ENCODE results near the gene CNRIP1. TPM values are rescaled to one million over a fixed set of nuclear protein-coding genes. Genes with fewer than 3 reads are reported as not detected.
A peak's percentile ranks its signal among the peaks of the same experiment; 100 is the strongest.

Gene CNRIP1
- total RNA-seq, 3 donors from 2014 or later: 14.9 to 63.5 (median 35.7) TPM

- TF ChIP-seq POLR2A (IDR thresholded peaks at IDR 0.05) (no peak), POLR2AphosphoS5 (IDR thresholded peaks at IDR 0.05) (no peak)
- TF ChIP-seq, protein P1, sequence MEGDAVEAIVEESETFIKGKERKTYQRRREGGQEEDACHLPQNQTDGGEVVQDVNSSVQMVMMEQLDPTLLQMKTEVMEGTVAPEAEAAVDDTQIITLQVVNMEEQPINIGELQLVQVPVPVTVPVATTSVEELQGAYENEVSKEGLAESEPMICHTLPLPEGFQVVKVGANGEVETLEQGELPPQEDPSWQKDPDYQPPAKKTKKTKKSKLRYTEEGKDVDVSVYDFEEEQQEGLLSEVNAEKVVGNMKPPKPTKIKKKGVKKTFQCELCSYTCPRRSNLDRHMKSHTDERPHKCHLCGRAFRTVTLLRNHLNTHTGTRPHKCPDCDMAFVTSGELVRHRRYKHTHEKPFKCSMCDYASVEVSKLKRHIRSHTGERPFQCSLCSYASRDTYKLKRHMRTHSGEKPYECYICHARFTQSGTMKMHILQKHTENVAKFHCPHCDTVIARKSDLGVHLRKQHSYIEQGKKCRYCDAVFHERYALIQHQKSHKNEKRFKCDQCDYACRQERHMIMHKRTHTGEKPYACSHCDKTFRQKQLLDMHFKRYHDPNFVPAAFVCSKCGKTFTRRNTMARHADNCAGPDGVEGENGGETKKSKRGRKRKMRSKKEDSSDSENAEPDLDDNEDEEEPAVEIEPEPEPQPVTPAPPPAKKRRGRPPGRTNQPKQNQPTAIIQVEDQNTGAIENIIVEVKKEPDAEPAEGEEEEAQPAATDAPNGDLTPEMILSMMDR (IDR thresholded peaks at IDR 0.05): no peak
- no peak for DNase-seq (ENCODE audit: low spot score in 2 of 2)
- H3K36me3 ChIP-seq: no peaks in the 10 kb centered on the region
- no peaks in the 10 kb centered on the region for H3K9me3 ChIP-seq
- intact Hi-C loops (cut with DNase I; ENCODE audit: low total_unique reads): no loop called here
- H3K4me1 ChIP-seq: peaks cover 5 to 13% of the 10 kb centered on the region in 2 donors
- no peaks in the 10 kb centered on the region for H3K27me3 ChIP-seq
- H3K27ac ChIP-seq: peak overlapping the region in 1 of 2 donors; percentile 4
- no peak overlapping the region for H3K4me3 ChIP-seq
Observed at GRCh38 chr2:68287580-68288441, 31.9 kb downstream of the CNRIP1 start.

- intact Hi-C loops (cut with DNase I; ENCODE audit: low total_unique reads): no loop called here
- no peaks in the 10 kb centered on the region for H3K27me3 ChIP-seq
- no peaks in the 10 kb centered on the region for H3K36me3 ChIP-seq
- H3K9me3 ChIP-seq: no peaks in the 10 kb centered on the region
- peak overlapping the region in 1 of 3 donors; percentile 30 for H3K4me3 ChIP-seq
- peak; percentile 12 to 59 (median 36) for TF ChIP-seq POLR2AphosphoS5 (IDR thresholded peaks at IDR 0.05)
- TF ChIP-seq POLR2A (IDR thresholded peaks at IDR 0.05): no peak
- H3K4me1 ChIP-seq: peaks cover 5 to 13% of the 10 kb centered on the region in 2 donors
- peak in 1 of 2 donors; percentile 61 for DNase-seq (ENCODE audit: low spot score in 2 of 2)
- H3K27ac ChIP-seq: peak overlapping the region; percentile 5 to 42
Observed at GRCh38 chr2:68284896-68285295, 34.9 kb downstream of the CNRIP1 start.

DNA sequence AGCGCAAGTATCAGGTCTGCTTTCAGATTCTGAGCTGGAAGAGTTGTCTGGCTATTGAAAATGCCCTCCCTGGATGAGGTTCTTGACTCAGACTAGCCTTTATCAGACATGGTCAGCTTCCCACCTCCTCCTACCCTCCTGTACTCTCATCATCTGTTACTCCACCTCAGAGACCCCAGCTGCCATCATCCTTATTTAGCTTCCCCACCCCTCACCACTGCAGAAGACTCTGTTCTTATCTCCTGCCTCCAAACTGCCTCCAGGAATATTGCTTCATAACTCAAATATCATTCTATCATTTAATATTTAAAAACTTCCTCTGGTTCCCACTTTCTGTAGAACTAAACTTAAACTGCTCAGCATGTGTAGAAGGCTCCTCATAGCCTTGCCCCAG, 36.3 kb downstream of the CNRIP1 start:
- Histone ChIP-seq H3K36me3 (no peaks in the 10 kb centered on the region), H3K4me3 (no peak overlapping the region), H3K27ac (no peak overlapping the region), H3K27me3 (no peaks in the 10 kb centered on the region), H3K9me3 (no peaks in the 10 kb centered on the region), H3K4me1 (peaks cover 3 to 13% of the 10 kb centered on the region in 2 donors)
- no peak for DNase-seq (ENCODE audit: low spot score in 2 of 2)
- intact Hi-C loops (cut with DNase I; ENCODE audit: low total_unique reads): no loop called here
- TF ChIP-seq, protein P1 (IDR thresholded peaks at IDR 0.05): no peak
- TF ChIP-seq POLR2AphosphoS5 (IDR thresholded peaks at IDR 0.05) (no peak), POLR2A (IDR thresholded peaks at IDR 0.05) (no peak)

DNA sequence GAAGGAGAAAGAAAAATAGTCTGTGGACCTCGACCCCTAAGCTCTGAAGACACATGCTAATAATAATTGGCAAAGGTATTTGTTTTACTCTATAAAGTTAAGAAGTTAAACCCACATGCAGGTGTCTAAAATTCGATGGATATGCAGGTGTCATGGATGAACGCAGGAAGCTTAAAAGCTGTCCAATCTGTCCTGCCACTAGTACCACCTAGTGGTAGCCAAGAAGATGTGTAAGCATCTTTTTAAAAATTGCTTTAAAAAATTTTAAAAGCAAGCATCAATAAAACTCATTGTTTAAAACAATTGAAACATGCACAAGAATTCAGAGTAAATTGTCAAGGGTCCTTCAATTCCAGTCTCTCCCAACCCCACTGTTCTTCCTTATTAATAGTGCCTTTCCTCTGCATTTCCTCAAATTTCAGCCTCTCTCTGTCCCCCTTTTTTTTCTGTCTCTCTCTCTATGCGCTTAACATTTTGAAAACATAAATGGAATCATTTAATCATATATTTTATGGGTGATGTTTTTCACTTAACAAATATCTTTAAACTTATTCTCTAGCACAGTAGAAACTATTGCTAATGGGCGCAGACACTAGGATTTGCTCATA, 36.8 kb downstream of the CNRIP1 start:
- H3K27ac ChIP-seq: no peak overlapping the region
- no peaks in the 10 kb centered on the region for H3K36me3 ChIP-seq
- intact Hi-C loops (cut with DNase I; ENCODE audit: low total_unique reads): no loop called here
- H3K4me3 ChIP-seq: no peak overlapping the region
- no peaks in the 10 kb centered on the region for H3K27me3 ChIP-seq
- TF ChIP-seq POLR2AphosphoS5 (IDR thresholded peaks at IDR 0.05) (no peak), POLR2A (IDR thresholded peaks at IDR 0.05) (no peak)
- TF ChIP-seq, protein P1 (IDR thresholded peaks at IDR 0.05): peak; percentile 20 to 74 (median 72)
- no peak for DNase-seq (ENCODE audit: low spot score in 2 of 2)
- no peaks in the 10 kb centered on the region for H3K9me3 ChIP-seq
- H3K4me1 ChIP-seq: peaks cover 0 to 13% of the 10 kb centered on the region in 2 donors

DNA sequence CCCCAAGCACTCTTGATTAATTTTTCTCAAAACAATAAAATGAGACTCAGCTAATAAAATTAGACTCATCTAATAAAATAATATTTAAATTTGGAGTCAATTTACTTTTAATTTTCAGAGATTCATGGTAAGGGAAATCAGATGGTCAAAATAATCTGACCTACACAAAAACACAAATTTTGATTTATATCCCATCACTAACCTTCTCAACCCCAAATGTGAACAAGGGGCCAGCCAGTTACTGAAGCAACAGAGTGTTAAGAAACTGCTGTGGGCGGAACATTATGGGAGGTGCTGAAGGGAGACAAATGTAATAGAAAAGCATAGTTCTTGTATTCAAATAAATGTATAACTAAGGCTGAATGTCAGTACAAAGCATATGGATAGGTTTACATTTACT, 39.0 kb downstream of the CNRIP1 start:
- DNase-seq (ENCODE audit: low spot score in 2 of 2): no peak
- Histone ChIP-seq H3K27me3 (no peaks in the 10 kb centered on the region), H3K9me3 (no peaks in the 10 kb centered on the region), H3K27ac (no peak overlapping the region), H3K4me3 (no peak overlapping the region), H3K4me1 (peaks cover 0 to 13% of the 10 kb centered on the region in 2 donors), H3K36me3 (no peaks in the 10 kb centered on the region)
- intact Hi-C loops (cut with DNase I; ENCODE audit: low total_unique reads): no loop called here
- TF ChIP-seq POLR2AphosphoS5 (IDR thresholded peaks at IDR 0.05) (no peak), POLR2A (IDR thresholded peaks at IDR 0.05) (no peak)
- TF ChIP-seq, protein P1 (IDR thresholded peaks at IDR 0.05): no peak
